KMS-11 (cell line): Measurements from ENCODE around the gene GARIN5B.

Source experiments
- H2AFZ ChIP-seq: fragments of 200-600 bp; sonication (generic); 2 replicates; pipeline ENCODE4 v1.6.1; 2016; ENCODE audit warnings: antibody characterized with exemption, mixed run types, low read depth
- H3K27ac ChIP-seq: fragments of 200-600 bp; sonication (generic); 2 replicates; pipeline ENCODE4 v1.6.1; 2016; ENCODE audit warnings: mild to moderate bottlenecking, mixed run types
- H3K27me3 ChIP-seq: fragments of 200-600 bp; sonication (generic); 2 replicates; pipeline ENCODE4 v1.6.1; 2017; ENCODE audit warnings: mild to moderate bottlenecking, low read depth, mixed run types, moderate library complexity; ENCODE audit not compliant: insufficient read depth
- H3K36me3 ChIP-seq: fragments of 200-600 bp; sonication (generic); 2 replicates; pipeline ENCODE4 v1.6.1; 2017; ENCODE audit warnings: mild to moderate bottlenecking, mixed run types; ENCODE audit not compliant: insufficient read depth
- H3K4me1 ChIP-seq: fragments of 200-600 bp; sonication (generic); 2 replicates; pipeline ENCODE4 v1.6.1; 2016; ENCODE audit warnings: mild to moderate bottlenecking, low read depth, mixed run types; ENCODE audit not compliant: poor library complexity, severe bottlenecking
- H3K4me2 ChIP-seq: fragments of 200-600 bp; sonication (generic); 2 replicates; pipeline ENCODE4 v1.7.0; 2016; ENCODE audit warnings: mild to moderate bottlenecking, mixed run types
- H3K4me3 ChIP-seq: fragments of 200-600 bp; sonication (generic); IDR thresholded peaks from 2 replicates; pipeline ENCODE4 v1.6.1; 2017; ENCODE audit warnings: low read depth, low read length, mixed read lengths; ENCODE audit not compliant: insufficient read depth
- H3K79me2 ChIP-seq: fragments of 200-600 bp; sonication (generic); 2 replicates; pipeline ENCODE4 v1.6.1; 2016; ENCODE audit warnings: low read depth, mixed run types; ENCODE audit not compliant: insufficient read depth
- H3K9ac ChIP-seq: fragments of 200-600 bp; sonication (generic); 2 replicates; pipeline ENCODE4 v1.6.1; 2016; ENCODE audit warnings: mild to moderate bottlenecking, mixed run types
- H4K20me1 ChIP-seq: fragments of 200-600 bp; sonication (generic); 2 replicates; pipeline ENCODE4 v1.6.1; 2016; ENCODE audit warnings: mild to moderate bottlenecking, mixed run types; ENCODE audit not compliant: insufficient read depth
- TF ChIP-seq, protein P1 (sequence below): fragments of 200-600 bp; sonication (generic); conservative IDR thresholded peaks from 2 replicates; pipeline ENCODE4 v1.6.1; 2017; ENCODE audit warnings: low read depth, mild to moderate bottlenecking, antibody characterized with exemption, low read length, moderate library complexity, mixed read lengths

Gene GARIN5B

DNA sequence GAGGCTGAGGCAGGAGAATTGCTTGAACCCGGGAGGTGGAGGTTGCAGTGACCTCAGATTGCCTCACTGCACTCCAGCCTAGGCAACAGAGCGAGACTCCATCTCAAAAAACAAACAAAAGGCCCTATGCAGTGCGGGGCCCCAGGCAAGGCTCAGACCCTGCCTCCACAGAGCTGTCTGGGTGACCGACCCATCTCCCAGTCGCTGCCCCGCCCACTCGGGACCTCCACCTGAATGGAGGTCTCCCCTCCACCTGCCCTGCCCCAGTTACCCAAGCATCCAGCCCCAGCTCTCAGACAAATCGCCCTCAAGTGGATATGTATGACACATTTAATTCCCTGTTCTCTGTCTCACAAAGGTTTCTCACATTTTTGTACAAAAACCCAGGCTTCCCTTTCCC, 2.2 kb upstream of the GARIN5B start:
- no peak overlapping the region for H3K27ac ChIP-seq
- H2AFZ ChIP-seq = no peak overlapping the region
- H3K79me2 ChIP-seq = no peaks in the 10 kb centered on the region
- H3K4me3 ChIP-seq = no peak overlapping the region
- peaks cover 54% of the 10 kb centered on the region for H3K27me3 ChIP-seq
- H3K9ac ChIP-seq = no peak overlapping the region
- H4K20me1 ChIP-seq = no peaks in the 10 kb centered on the region
- no peaks in the 10 kb centered on the region for H3K4me1 ChIP-seq
- no peaks in the 10 kb centered on the region for H3K36me3 ChIP-seq
- TF ChIP-seq, protein P1, sequence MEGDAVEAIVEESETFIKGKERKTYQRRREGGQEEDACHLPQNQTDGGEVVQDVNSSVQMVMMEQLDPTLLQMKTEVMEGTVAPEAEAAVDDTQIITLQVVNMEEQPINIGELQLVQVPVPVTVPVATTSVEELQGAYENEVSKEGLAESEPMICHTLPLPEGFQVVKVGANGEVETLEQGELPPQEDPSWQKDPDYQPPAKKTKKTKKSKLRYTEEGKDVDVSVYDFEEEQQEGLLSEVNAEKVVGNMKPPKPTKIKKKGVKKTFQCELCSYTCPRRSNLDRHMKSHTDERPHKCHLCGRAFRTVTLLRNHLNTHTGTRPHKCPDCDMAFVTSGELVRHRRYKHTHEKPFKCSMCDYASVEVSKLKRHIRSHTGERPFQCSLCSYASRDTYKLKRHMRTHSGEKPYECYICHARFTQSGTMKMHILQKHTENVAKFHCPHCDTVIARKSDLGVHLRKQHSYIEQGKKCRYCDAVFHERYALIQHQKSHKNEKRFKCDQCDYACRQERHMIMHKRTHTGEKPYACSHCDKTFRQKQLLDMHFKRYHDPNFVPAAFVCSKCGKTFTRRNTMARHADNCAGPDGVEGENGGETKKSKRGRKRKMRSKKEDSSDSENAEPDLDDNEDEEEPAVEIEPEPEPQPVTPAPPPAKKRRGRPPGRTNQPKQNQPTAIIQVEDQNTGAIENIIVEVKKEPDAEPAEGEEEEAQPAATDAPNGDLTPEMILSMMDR = no peak
- no peak overlapping the region for H3K4me2 ChIP-seq

DNA sequence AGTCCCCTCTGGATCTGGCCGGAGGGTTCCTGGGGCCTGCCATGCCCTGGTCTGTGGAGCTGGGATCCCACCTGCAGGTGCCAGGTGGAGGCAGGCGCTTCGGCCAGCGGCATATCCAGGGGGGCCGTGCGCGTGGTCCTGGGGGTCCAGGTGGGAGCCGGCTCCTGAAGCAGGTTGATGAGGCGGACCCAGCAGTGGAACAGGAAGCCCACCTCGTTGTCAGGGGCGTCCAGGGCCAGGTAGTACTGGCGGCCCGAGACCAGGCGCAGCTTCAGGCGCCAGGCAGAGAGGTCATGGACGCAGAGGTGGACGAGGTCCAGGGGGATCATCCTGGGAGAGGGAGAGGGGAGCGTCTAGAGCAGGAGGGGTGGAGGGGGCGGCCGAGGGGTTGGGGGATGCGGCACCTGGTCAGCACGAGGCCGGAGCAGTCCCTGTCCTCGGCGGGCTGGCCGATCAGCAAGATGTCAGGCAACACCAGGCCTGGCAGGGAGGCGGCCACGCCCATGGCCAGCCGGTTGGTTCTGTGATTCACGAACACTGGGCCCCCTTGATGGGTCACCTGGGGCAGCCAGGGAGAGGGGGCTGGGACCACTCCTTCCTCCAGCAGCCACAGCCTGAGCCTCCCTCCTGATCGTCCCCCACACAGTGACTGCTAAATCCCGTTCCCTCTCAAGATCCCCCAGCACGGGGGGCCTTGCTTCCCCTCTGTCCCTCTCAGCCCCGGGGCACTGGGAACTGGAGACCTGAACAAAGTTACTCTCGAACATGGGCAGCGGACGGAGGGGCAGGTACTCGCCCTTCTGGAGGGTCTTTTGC, 678 bp downstream of the GARIN5B start:
- Histone ChIP-seq H3K4me3 (no peak overlapping the region), H3K36me3 (no peaks in the 10 kb centered on the region), H3K79me2 (no peaks in the 10 kb centered on the region), H2AFZ (no peak overlapping the region), H3K27ac (no peak overlapping the region), H3K9ac (no peak overlapping the region), H3K27me3 (peaks cover 47% of the 10 kb centered on the region), H4K20me1 (no peaks in the 10 kb centered on the region), H3K4me2 (no peak overlapping the region), H3K4me1 (no peaks in the 10 kb centered on the region)
- TF ChIP-seq, protein P1 = no peak

DNA sequence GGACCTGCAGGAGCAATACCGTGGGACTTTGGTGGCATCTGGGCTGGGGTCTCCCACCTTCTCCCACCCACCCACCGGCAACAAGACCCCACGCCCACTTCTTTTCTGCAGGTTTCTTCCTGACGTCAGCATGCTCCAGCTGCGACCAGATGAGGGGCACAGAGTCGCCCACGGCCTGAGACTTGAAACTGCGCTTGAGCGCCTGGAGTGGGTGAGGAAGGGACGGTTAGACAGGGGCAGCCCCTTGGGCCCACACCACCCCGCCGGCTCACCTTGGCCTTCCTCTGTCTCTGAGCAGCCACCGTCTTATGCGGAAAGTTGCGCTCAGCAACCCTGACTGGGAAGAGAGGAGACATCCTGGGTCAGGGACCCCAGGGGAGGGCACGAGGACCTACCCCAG, 2.2 kb downstream of the GARIN5B start:
- TF ChIP-seq, protein P1 = no peak
- Histone ChIP-seq H3K4me3 (no peak overlapping the region), H2AFZ (no peak overlapping the region), H3K79me2 (no peaks in the 10 kb centered on the region), H3K4me1 (no peaks in the 10 kb centered on the region), H3K4me2 (no peak overlapping the region), H3K27ac (no peak overlapping the region), H4K20me1 (no peaks in the 10 kb centered on the region), H3K9ac (no peak overlapping the region), H3K36me3 (no peaks in the 10 kb centered on the region), H3K27me3 (peaks cover 57% of the 10 kb centered on the region)

DNA sequence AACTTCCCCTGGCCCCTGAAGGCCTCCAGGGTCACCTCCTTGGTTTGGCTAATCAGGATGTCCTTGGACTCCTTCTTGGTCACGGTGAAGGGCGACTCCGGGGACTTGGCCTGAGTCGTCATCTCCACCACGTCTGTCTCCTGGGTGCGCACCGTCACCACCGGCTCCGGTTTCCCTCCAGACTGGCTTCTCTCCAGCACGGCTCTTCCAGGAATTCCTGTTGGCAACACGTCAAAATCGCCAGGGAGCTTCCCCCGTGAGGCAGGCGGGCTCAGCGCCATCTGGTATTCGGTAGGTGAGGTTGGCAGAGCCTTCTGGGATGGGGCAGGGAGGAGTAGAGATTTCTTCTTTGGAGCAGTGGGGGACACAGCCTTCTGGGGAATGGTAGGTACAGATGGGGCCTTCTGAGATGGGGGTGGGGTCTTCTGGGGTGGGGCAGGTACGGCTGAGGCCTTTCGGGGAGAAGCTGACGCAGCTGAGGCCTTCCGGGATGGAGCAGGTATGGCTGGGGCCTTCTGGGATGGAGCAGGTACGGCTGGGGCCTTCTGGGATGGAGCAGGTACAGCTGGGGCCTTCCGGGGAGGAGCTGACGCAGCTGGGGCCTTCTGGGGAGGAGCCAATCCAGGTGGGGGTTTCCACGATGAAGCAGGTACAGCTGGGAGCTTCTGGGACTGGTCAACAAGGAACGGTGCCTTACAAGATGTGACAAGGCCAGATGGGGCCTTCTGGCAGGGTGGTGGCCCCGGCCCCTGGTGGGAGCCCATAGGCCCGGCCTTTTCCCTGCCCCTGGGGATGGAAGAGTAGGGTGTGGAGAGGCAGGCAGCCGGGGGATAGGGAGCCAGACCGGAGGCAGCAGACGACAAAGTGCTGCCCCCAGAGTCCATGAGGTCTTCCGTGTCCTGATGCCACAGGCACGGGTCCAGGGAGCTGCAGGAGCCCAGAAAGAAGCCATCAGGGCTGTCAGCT, 3.8 kb downstream of the GARIN5B start:
- no peaks in the 10 kb centered on the region for H4K20me1 ChIP-seq
- peaks cover under 1% of the 10 kb centered on the region for H3K4me1 ChIP-seq
- H2AFZ ChIP-seq = no peak overlapping the region
- H3K4me2 ChIP-seq = no peak overlapping the region
- no peak overlapping the region for H3K27ac ChIP-seq
- no peaks in the 10 kb centered on the region for H3K79me2 ChIP-seq
- H3K4me3 ChIP-seq = no peak overlapping the region
- H3K9ac ChIP-seq = no peak overlapping the region
- peaks cover 53% of the 10 kb centered on the region for H3K27me3 ChIP-seq
- TF ChIP-seq, protein P1 = no peak
- H3K36me3 ChIP-seq = no peaks in the 10 kb centered on the region
